HepG2 (cell line): Measurements from ENCODE around the gene TTLL10. TPM values are rescaled to one million over a fixed set of nuclear protein-coding genes. Genes with fewer than 3 reads are reported as not detected.

Experiments
- CSRNP2 ChIP-seq: sonication (generic); formaldehyde crosslinking; conservative IDR thresholded peaks from 2 replicates; pipeline ENCODE4 v1.8.0; 2022; ENCODE audit warnings: low read depth, missing genetic modification reagents
- DNMT1 ChIP-seq: sonication (generic); formaldehyde crosslinking; IDR thresholded peaks from 2 replicates; pipeline ENCODE4 v1.5.1; 2020; ENCODE audit warnings: mild to moderate bottlenecking, missing genetic modification reagents
- E2F5 ChIP-seq: sonication (generic); formaldehyde crosslinking; conservative IDR thresholded peaks from 2 replicates; pipeline ENCODE4 v1.4.0; 2020; ENCODE audit warnings: missing genetic modification reagents
- EED ChIP-seq: sonication (generic); formaldehyde crosslinking; IDR thresholded peaks from 2 replicates; pipeline ENCODE4 v1.5.0; 2020; ENCODE audit warnings: mild to moderate bottlenecking, missing genetic modification reagents
- EHMT2 ChIP-seq: fragments of 200-600 bp; sonication (generic); IDR thresholded peaks from 2 replicates; pipeline ENCODE4 v1.7.0; 2017; ENCODE audit warnings: antibody characterized with exemption, low read depth, low read length, borderline replicate concordance
- ELK4 ChIP-seq: sonication (generic); formaldehyde crosslinking; IDR thresholded peaks from 2 replicates; pipeline ENCODE4 v1.9.0; 2021; ENCODE audit warnings: missing genetic modification reagents, borderline replicate concordance
- IKZF5 ChIP-seq: IDR thresholded peaks from 2 replicates; pipeline ENCODE4 v1.6.1; 2018; ENCODE audit warnings: missing genetic modification reagents, mild to moderate bottlenecking, missing compliant biosample characterization
- KDM6A ChIP-seq: IDR thresholded peaks from 2 replicates; pipeline ENCODE4 v1.6.1; 2016; ENCODE audit warnings: low read depth
- KLF15 ChIP-seq: sonication (generic); formaldehyde crosslinking; IDR thresholded peaks from 2 replicates; pipeline ENCODE4 v1.8.1; 2023; ENCODE audit warnings: borderline replicate concordance, mild to moderate bottlenecking, inconsistent platforms, missing genetic modification reagents, mixed read lengths
- MTF1 ChIP-seq: sonication (generic); formaldehyde crosslinking; IDR thresholded peaks from 2 replicates; pipeline ENCODE4 v1.5.0; 2020; ENCODE audit warnings: missing genetic modification reagents
- NR2F1 ChIP-seq, 2 experiments: fragments of 450-650 bp in 1 of 2; formaldehyde crosslinking in 1 of 2; IDR thresholded peaks; 2 replicates each; pipeline versions ENCODE4 v1.5.0 to v1.6.1; 2016 to 2020; ENCODE audit warnings: mild to moderate bottlenecking in 1 of 2, missing compliant biosample characterization in 1 of 2, missing genetic modification reagents in 1 of 2, moderate library complexity in 1 of 2
- PHF20 ChIP-seq: sonication (generic); formaldehyde crosslinking; IDR thresholded peaks from 2 replicates; pipeline ENCODE4 v1.5.0; 2020; ENCODE audit warnings: mild to moderate bottlenecking, missing genetic modification reagents
- RBAK ChIP-seq: sonication (generic); formaldehyde crosslinking; IDR thresholded peaks from 2 replicates; pipeline ENCODE4 v1.5.1; 2020; ENCODE audit warnings: mild to moderate bottlenecking, missing genetic modification reagents
- SAP130 ChIP-seq: IDR thresholded peaks from 2 replicates; pipeline ENCODE4 v1.6.1; 2016; ENCODE audit warnings: low read depth
- TGIF2 ChIP-seq: IDR thresholded peaks from 2 replicates; pipeline ENCODE4 v1.6.1; 2016; ENCODE audit warnings: control low read depth, missing compliant biosample characterization
- THRA ChIP-seq: sonication (generic); formaldehyde crosslinking; IDR thresholded peaks from 2 replicates; pipeline ENCODE4 v1.4.0; 2020; ENCODE audit warnings: missing genetic modification reagents, borderline replicate concordance
- TMF1 ChIP-seq: sonication (generic); formaldehyde crosslinking; IDR thresholded peaks from 2 replicates; pipeline ENCODE4 v1.8.1; 2022; ENCODE audit warnings: low read depth, missing genetic modification reagents
- U2AF1 ChIP-seq: fragments of 200-400 bp; formaldehyde crosslinking; optimal IDR thresholded peaks from 2 replicates; pipeline ENCODE3; 2017; ENCODE audit warnings: mild to moderate bottlenecking, low read depth, low read length
- ZNF205 ChIP-seq: IDR thresholded peaks from 2 replicates; pipeline ENCODE4 v1.6.1; 2018; ENCODE audit warnings: missing biosample characterization, missing genetic modification reagents
- ZNF383 ChIP-seq: sonication (generic); formaldehyde crosslinking; IDR thresholded peaks from 2 replicates; pipeline ENCODE4 v1.4.0; 2020; ENCODE audit warnings: missing genetic modification reagents, mild to moderate bottlenecking, borderline replicate concordance
- ZNF496 ChIP-seq: sonication (generic); formaldehyde crosslinking; IDR thresholded peaks from 2 replicates; pipeline ENCODE4 v1.8.1; 2023; ENCODE audit warnings: mild to moderate bottlenecking, moderate library complexity, missing genetic modification reagents; ENCODE audit not compliant: insufficient replicate concordance
- ZNF713 ChIP-seq: sonication (generic); formaldehyde crosslinking; IDR thresholded peaks from 2 replicates; pipeline ENCODE4 v1.4.0; 2020; ENCODE audit warnings: mild to moderate bottlenecking, missing genetic modification reagents
- ZNF790 ChIP-seq: sonication (generic); formaldehyde crosslinking; IDR thresholded peaks from 2 replicates; pipeline ENCODE4 v1.8.0; 2022; ENCODE audit warnings: missing genetic modification reagents, mild to moderate bottlenecking, borderline replicate concordance
- ZNF891 ChIP-seq: sonication (generic); formaldehyde crosslinking; IDR thresholded peaks from 2 replicates; pipeline ENCODE4 v1.5.0; 2020; ENCODE audit warnings: mild to moderate bottlenecking, missing genetic modification reagents
- polyA plus RNA-seq, 8 experiments: library from polyadenylated mRNA; depleted of rRNA in 3 of 8; stranded (reverse) in 7 of 8; unstranded in 1 of 8; fragments of >200 nt; fragmentation: Illumina TruSeq in 4 of 8; extraction: Trizol in 4 of 8; gene quantifications; 2 replicates each; pipeline versions ENCODE4 v1.2.1 to v1.2.3, GENCODE V29; 2011 to 2016; ENCODE audit warnings: low read depth in 4 of 8, missing spikeins in 1 of 8, mixed read lengths in 1 of 8; ENCODE audit not compliant: insufficient read depth in 1 of 8
- total RNA-seq, 5 experiments: library from RNA; depleted of rRNA; stranded (reverse); fragments of >200 nt; fragmentation: Illumina TruSeq; extraction: Trizol; gene quantifications; 2 replicates each; pipeline ENCODE4 v1.2.3, GENCODE V29; 2016; ENCODE audit warnings: low read depth in 1 of 5

Gene TTLL10
- total and polyA plus RNA-seq, 2 of the 13 experiments (the other 11 are each of a cell fraction or from before 2014, with no cell fraction given): not detected

- no peak for TF ChIP-seq EHMT2
- no peak for TF ChIP-seq KDM6A (CRISPR knock-in tag)
- peak; percentile 59 for TF ChIP-seq ZNF205 (CRISPR knock-in tag)
- TF ChIP-seq CSRNP2: no peak
- no peak for TF ChIP-seq ELK4 (CRISPR knock-in tag)
- TF ChIP-seq U2AF1: no peak
- 0 out of 2 replicates have a peak, but pooled peaks have one; percentile 35 for TF ChIP-seq ZNF383 (CRISPR knock-in tag)
- TF ChIP-seq IKZF5: peak; percentile 71
- TF ChIP-seq KLF15 (CRISPR knock-in tag): no peak
- TF ChIP-seq SAP130 (CRISPR knock-in tag): peak; percentile 89
- peak; percentile 35; the same call in 1 of the 2 replicates for TF ChIP-seq DNMT1 (CRISPR knock-in tag)
- no peak for TF ChIP-seq ZNF496 (CRISPR knock-in tag)
- peak; percentile 60; the same call in 1 of the 2 replicates for TF ChIP-seq TMF1
- peak; percentile 36; the same call in 1 of the 2 replicates for TF ChIP-seq ZNF790 (CRISPR knock-in tag)
- no peak for TF ChIP-seq E2F5 (CRISPR knock-in tag)
- TF ChIP-seq TGIF2 (CRISPR knock-in tag): peak; percentile 76; the same call in 1 of the 2 replicates
- no peak for TF ChIP-seq ZNF713 (CRISPR knock-in tag)
- TF ChIP-seq NR2F1 (CRISPR knock-in tag; IDR thresholded peaks at IDR 0.05): no peak
- TF ChIP-seq ZNF891 (CRISPR knock-in tag): peak; percentile 78
- TF ChIP-seq THRA (CRISPR knock-in tag): no peak
- TF ChIP-seq MTF1 (CRISPR knock-in tag): no peak
- TF ChIP-seq RBAK: no peak
- no peak for TF ChIP-seq EED
- peak; percentile 71 for TF ChIP-seq PHF20
Observed at GRCh38 chr1:1231400-1232207, 57.9 kb downstream of the TTLL10 start, which contains the start of gene SDF4 (continued).
